H9 (cell line): ENCODE results near the gene INAFM1. TPM values are rescaled to one million over a fixed set of nuclear protein-coding genes. Genes with fewer than 3 reads are reported as not detected.

Source experiments
- DNase-seq: peaks from one replicate; pipeline ENCODE4 v3.0.0-alpha.2; 2017
- H2AFZ ChIP-seq: one replicate; pipeline ENCODE4 v1.6.1; 2013; ENCODE audit warnings: mild to moderate bottlenecking, low read length, control low read depth, moderate library complexity
- H2AK5ac ChIP-seq: 2 replicates; pipeline ENCODE4 v1.6.1; 2013; ENCODE audit warnings: low read length, control low read depth, mixed read lengths; ENCODE audit not compliant: insufficient read length
- H2BK120ac ChIP-seq: one replicate; pipeline ENCODE4 v1.6.1; 2013; ENCODE audit warnings: low read depth, mild to moderate bottlenecking, low read length, control low read depth, inconsistent platforms; ENCODE audit not compliant: poor library complexity, severe bottlenecking
- H2BK12ac ChIP-seq: 2 replicates; pipeline ENCODE4 v1.6.1; 2013; ENCODE audit warnings: low read length, control low read depth, mixed read lengths, low read depth; ENCODE audit not compliant: insufficient read length
- H2BK15ac ChIP-seq: 2 replicates; pipeline ENCODE4 v1.6.1; 2013; ENCODE audit warnings: low read depth, low read length, control low read depth
- H2BK20ac ChIP-seq: one replicate; pipeline ENCODE4 v1.6.1; 2013; ENCODE audit warnings: low read depth, mild to moderate bottlenecking, low read length, control low read depth, inconsistent platforms; ENCODE audit not compliant: poor library complexity, severe bottlenecking
- H2BK5ac ChIP-seq: 2 replicates; pipeline ENCODE4 v1.6.1; 2013; ENCODE audit warnings: low read length, control low read depth, mixed read lengths; ENCODE audit not compliant: insufficient read length
- H3K14ac ChIP-seq: 2 replicates; pipeline ENCODE4 v1.6.1; 2013; ENCODE audit warnings: low read length, control low read depth; ENCODE audit not compliant: insufficient read depth
- H3K18ac ChIP-seq: 2 replicates; pipeline ENCODE4 v1.6.1; 2013; ENCODE audit warnings: low read depth, mild to moderate bottlenecking, mixed read lengths, low read length, control low read depth; ENCODE audit not compliant: insufficient read length
- H3K23ac ChIP-seq: 2 replicates; pipeline ENCODE4 v1.6.1; 2013; ENCODE audit warnings: low read length, control low read depth, mixed read lengths, low read depth; ENCODE audit not compliant: insufficient read length
- H3K23me2 ChIP-seq: 2 replicates; pipeline ENCODE4 v1.6.1; 2013; ENCODE audit warnings: low read depth, mild to moderate bottlenecking, mixed read lengths, low read length, control low read depth; ENCODE audit not compliant: insufficient read length, poor library complexity, severe bottlenecking
- H3K27ac ChIP-seq: 2 replicates; pipeline ENCODE4 v1.5.1; 2013; ENCODE audit warnings: low read length, control low read depth, mixed read lengths, low read depth; ENCODE audit not compliant: insufficient read length
- H3K27me3 ChIP-seq: 2 replicates; pipeline ENCODE4 v1.6.1; 2013; ENCODE audit warnings: low read length, control low read depth, inconsistent platforms; ENCODE audit not compliant: insufficient read depth
- H3K4ac ChIP-seq: 2 replicates; pipeline ENCODE4 v1.6.1; 2013; ENCODE audit warnings: low read depth, mild to moderate bottlenecking, control low read depth, inconsistent platforms, low read length, moderate library complexity
- H3K4me1 ChIP-seq: 2 replicates; pipeline ENCODE4 v1.6.1; 2013; ENCODE audit warnings: low read length, control low read depth, inconsistent platforms; ENCODE audit not compliant: insufficient read depth
- H3K4me2 ChIP-seq: 2 replicates; pipeline ENCODE4 v1.6.1; 2013; ENCODE audit warnings: low read length, control low read depth, mixed read lengths; ENCODE audit not compliant: insufficient read length, insufficient read depth
- H3K56ac ChIP-seq: 2 replicates; pipeline ENCODE4 v1.6.1; 2013; ENCODE audit warnings: low read depth, mild to moderate bottlenecking, mixed read lengths, low read length, control low read depth; ENCODE audit not compliant: insufficient read length
- H3K79me1 ChIP-seq: 2 replicates; pipeline ENCODE4 v1.6.1; 2013; ENCODE audit warnings: low read depth, mild to moderate bottlenecking, moderate library complexity, low read length, control low read depth, inconsistent platforms; ENCODE audit not compliant: insufficient read depth, poor library complexity, severe bottlenecking
- H3K79me2 ChIP-seq: 2 replicates; pipeline ENCODE4 v1.6.1; 2013; ENCODE audit warnings: low read length, control low read depth, inconsistent platforms; ENCODE audit not compliant: insufficient read depth
- H3K9ac ChIP-seq: 2 replicates; pipeline ENCODE4 v1.6.1; 2013; ENCODE audit warnings: low read length, control low read depth, mixed read lengths; ENCODE audit not compliant: insufficient read length; ENCODE audit errors: extremely low read depth
- H3K9me3 ChIP-seq: one replicate; pipeline ENCODE4 v1.6.1; 2013; ENCODE audit warnings: low read depth, low read length, inconsistent platforms; ENCODE audit not compliant: control insufficient read depth
- H3T11ph ChIP-seq: one replicate; pipeline ENCODE4 v1.6.1; 2013; ENCODE audit warnings: mild to moderate bottlenecking, low read length, control low read depth, inconsistent platforms
- H4K20me1 ChIP-seq: one replicate; pipeline ENCODE4 v1.6.1; 2013; ENCODE audit not compliant: control insufficient read depth, insufficient read length, insufficient read depth
- H4K5ac ChIP-seq: 2 replicates; pipeline ENCODE4 v1.6.1; 2013; ENCODE audit warnings: low read depth, mild to moderate bottlenecking, mixed read lengths, low read length, control low read depth; ENCODE audit not compliant: insufficient read length
- H4K8ac ChIP-seq: replicated peaks from 2 replicates; pipeline ENCODE4 v1.6.1; 2013; ENCODE audit warnings: low read length, control low read depth, mixed read lengths, low read depth; ENCODE audit not compliant: insufficient read length
- H4K91ac ChIP-seq: 2 replicates; pipeline ENCODE4 v1.6.1; 2013; ENCODE audit warnings: low read depth, mild to moderate bottlenecking, moderate library complexity, mixed read lengths, low read length, control low read depth; ENCODE audit not compliant: insufficient read length
- H3K27ac Mint-ChIP-seq, 3 experiments: 2 replicates in 2 of 3; 3 replicates in 1 of 3; pipeline ENCODE4 v1.8.0; 2020 to 2021; ENCODE audit warnings: mixed read lengths in 3 of 3, mild to moderate bottlenecking in 1 of 3, moderate library complexity in 1 of 3
- H3K27me3 Mint-ChIP-seq: 2 replicates; pipeline ENCODE4 v1.8.0; 2021; ENCODE audit warnings: low read depth, mild to moderate bottlenecking, moderate library complexity, mixed read lengths
- H3K36me3 Mint-ChIP-seq, 3 experiments: 2 replicates in 2 of 3; 3 replicates in 1 of 3; pipeline ENCODE4 v1.8.0; 2020 to 2021; ENCODE audit warnings: low read depth in 3 of 3, mixed read lengths in 3 of 3; ENCODE audit not compliant: insufficient read depth in 1 of 3
- H3K4me1 Mint-ChIP-seq, 2 experiments: 2 replicates each; pipeline ENCODE4 v1.8.0; 2020; ENCODE audit warnings: mixed read lengths in 2 of 2
- H3K4me3 Mint-ChIP-seq, 2 experiments: 2 replicates in 1 of 2; 3 replicates in 1 of 2; pipeline ENCODE4 v1.8.0; 2020 to 2021; ENCODE audit warnings: mild to moderate bottlenecking in 2 of 2, mixed read lengths in 2 of 2, moderate library complexity in 1 of 2
- H3K9me3 Mint-ChIP-seq, 2 experiments: 2 replicates in 1 of 2; 3 replicates in 1 of 2; pipeline ENCODE4 v1.8.0; 2020; ENCODE audit warnings: mild to moderate bottlenecking in 2 of 2, mixed read lengths in 2 of 2, moderate library complexity in 1 of 2
- WGBS: extraction: QIAGEN DNeasy Blood & Tissue Kit; methylation state at CpG from one replicate; pipeline ENCODE4 v1.1.7; 2013; ENCODE audit warnings: missing lambda C conversion rate, low lambda C conversion rate, mixed read lengths; ENCODE audit not compliant: insufficient read length; ENCODE audit errors: extremely low coverage; 5-methylcytosine and 5-hydroxymethylcytosine counted together
- total RNA-seq: library from RNA; stranded (reverse); gene quantifications from 2 replicates; pipeline ENCODE4 v1.2.1, GENCODE V29; 2021
- TF ChIP-seq, protein P1 (sequence below): fragments of 200-600 bp; sonication (generic); conservative IDR thresholded peaks from 3 replicates; pipeline ENCODE4 v1.8.0; 2021; ENCODE audit warnings: antibody characterized with exemption, mild to moderate bottlenecking

The INAFM1 gene
- total RNA-seq, 1 experiment from 2014 or later, result 8.5 TPM

DNA sequence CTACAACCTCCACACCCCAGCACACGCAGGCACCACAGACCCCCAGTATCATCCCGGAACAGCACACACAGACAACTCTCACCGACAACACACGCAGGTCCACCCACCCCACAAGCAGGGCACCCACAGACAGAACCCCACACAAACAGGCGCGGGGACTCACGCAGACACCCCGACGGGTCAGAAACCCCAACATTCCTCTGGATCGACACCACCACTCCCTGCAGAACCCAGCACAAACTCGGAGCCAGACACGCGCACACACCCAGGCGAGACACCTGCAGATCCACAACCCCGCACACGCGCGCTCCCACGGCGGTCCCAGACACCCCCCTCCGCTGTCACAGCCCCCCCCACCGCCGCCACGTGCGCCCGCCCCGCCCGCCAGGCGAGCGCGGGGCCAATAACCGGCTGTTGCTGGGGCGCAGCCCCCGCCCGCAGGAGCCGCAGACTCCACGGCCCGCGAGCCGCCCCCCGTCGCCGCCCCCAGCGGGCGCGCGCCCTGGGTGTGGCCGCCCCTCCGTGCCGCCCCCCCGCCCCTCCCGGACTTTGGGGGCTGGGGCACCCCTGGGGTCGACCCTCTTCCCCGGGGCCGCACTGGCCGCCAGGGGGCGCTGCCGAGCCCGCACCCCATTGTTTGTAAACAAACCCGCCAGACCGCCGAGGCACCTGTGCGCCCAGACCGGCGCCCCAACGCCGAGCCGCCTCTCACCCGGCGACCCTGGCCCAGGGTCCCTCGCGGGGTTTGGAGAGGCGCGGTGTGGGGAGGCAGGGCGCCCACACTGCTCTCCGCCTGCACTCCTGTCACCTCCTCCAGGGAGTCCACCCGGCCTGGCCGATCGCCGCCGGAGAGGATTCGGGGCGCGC lies 44.4 kb upstream of the INAFM1 start:
- Histone ChIP-seq H3K27ac (no peak overlapping the region), H3K4ac (no peak overlapping the region), H2AK5ac (no peak overlapping the region), H2BK12ac (no peak overlapping the region), H3K18ac (peak overlapping the region; percentile 25), H3K9me3 (no peaks in the 10 kb centered on the region), H2BK5ac (no peak overlapping the region), H3K4me1 (peaks cover 7% of the 10 kb centered on the region; the same call in 1 of the 2 replicates), H2BK20ac (no peak overlapping the region), H4K5ac (no peak overlapping the region), H3K4me2 (peak overlapping the region; percentile 88), H3K79me2 (peaks cover 2% of the 10 kb centered on the region; the same call in 1 of the 2 replicates), H3T11ph (no peak overlapping the region), H3K79me1 (no peaks in the 10 kb centered on the region), H4K91ac (no peak overlapping the region), H3K23ac (no peak overlapping the region), H2BK15ac (no peak overlapping the region), H3K23me2 (peaks cover 30% of the 10 kb centered on the region), H3K14ac (peak overlapping the region; percentile 33; the same call in 1 of the 2 replicates), H3K56ac (no peak overlapping the region), H3K9ac (peak overlapping the region; percentile 52), H3K27me3 (no peaks in the 10 kb centered on the region), H4K8ac (no peak overlapping the region), H2BK120ac (no peak overlapping the region), H4K20me1 (peaks cover 4% of the 10 kb centered on the region), H2AFZ (no peak overlapping the region)
- Mint-ChIP-seq H3K27me3 (no peaks in the 10 kb centered on the region), H3K36me3 (peaks cover 0 to 5% (median 4%) of the 10 kb centered on the region in 3 experiments; a peak in 5 of 7 replicates), H3K9me3 (no peaks in the 10 kb centered on the region; a peak in 2 of 5 replicates), H3K4me1 (peaks cover 23 to 25% of the 10 kb centered on the region in 2 experiments), H3K27ac (no peak overlapping the region), H3K4me3 (peak overlapping the region; percentile 61 to 63; a peak in 4 of 5 replicates)
- DNase-seq, result peak; percentile 73
- TF ChIP-seq, protein P1, sequence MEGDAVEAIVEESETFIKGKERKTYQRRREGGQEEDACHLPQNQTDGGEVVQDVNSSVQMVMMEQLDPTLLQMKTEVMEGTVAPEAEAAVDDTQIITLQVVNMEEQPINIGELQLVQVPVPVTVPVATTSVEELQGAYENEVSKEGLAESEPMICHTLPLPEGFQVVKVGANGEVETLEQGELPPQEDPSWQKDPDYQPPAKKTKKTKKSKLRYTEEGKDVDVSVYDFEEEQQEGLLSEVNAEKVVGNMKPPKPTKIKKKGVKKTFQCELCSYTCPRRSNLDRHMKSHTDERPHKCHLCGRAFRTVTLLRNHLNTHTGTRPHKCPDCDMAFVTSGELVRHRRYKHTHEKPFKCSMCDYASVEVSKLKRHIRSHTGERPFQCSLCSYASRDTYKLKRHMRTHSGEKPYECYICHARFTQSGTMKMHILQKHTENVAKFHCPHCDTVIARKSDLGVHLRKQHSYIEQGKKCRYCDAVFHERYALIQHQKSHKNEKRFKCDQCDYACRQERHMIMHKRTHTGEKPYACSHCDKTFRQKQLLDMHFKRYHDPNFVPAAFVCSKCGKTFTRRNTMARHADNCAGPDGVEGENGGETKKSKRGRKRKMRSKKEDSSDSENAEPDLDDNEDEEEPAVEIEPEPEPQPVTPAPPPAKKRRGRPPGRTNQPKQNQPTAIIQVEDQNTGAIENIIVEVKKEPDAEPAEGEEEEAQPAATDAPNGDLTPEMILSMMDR, result peak; percentile 89
- WGBS, result no CpG with 5 or more reads among the region's 84 CpGs
